Mesothelial cell of epicardium (in vitro differentiated cells): ENCODE measurements around the gene RAB32. TPM values are rescaled to one million over a fixed set of nuclear protein-coding genes. Genes with fewer than 3 reads are reported as not detected.

Source experiments
- DNase-seq, 2 experiments: peaks; one replicate each; pipeline ENCODE4 v3.0.0; 2021; ENCODE audit warnings: low spot score in 2 of 2; ENCODE audit not compliant: unreplicated experiment in 2 of 2
- H3K27ac Mint-ChIP-seq: 2 replicates; pipeline ENCODE4 v1.8.0; 2021; ENCODE audit warnings: mixed read lengths
- H3K27me3 Mint-ChIP-seq: 2 replicates; pipeline ENCODE4 v1.8.0; 2021; ENCODE audit warnings: low read depth, mixed read lengths
- H3K36me3 Mint-ChIP-seq: 2 replicates; pipeline ENCODE4 v1.8.0; 2021; ENCODE audit warnings: mixed read lengths
- H3K4me1 Mint-ChIP-seq: 2 replicates; pipeline ENCODE4 v1.8.0; 2021; ENCODE audit warnings: mixed read lengths
- H3K4me3 Mint-ChIP-seq: 2 replicates; pipeline ENCODE4 v1.8.0; 2021; ENCODE audit warnings: mild to moderate bottlenecking, moderate library complexity, mixed read lengths
- H3K9me3 Mint-ChIP-seq: 2 replicates; pipeline ENCODE4 v1.8.0; 2021; ENCODE audit warnings: mixed read lengths
- CTCF ChIP-seq: fragments of 200-600 bp; sonication (generic); IDR thresholded peaks from one replicate; pipeline ENCODE4 v1.5.0; 2021; ENCODE audit warnings: antibody characterized with exemption; ENCODE audit not compliant: unreplicated experiment
- total RNA-seq: library from RNA; stranded (reverse); gene quantifications from 3 replicates; pipeline ENCODE4 v1.2.1, GENCODE V29; 2021

RAB32 gene
- total RNA-seq, 1 donor from 2014 or later = 24.2 TPM

DNA sequence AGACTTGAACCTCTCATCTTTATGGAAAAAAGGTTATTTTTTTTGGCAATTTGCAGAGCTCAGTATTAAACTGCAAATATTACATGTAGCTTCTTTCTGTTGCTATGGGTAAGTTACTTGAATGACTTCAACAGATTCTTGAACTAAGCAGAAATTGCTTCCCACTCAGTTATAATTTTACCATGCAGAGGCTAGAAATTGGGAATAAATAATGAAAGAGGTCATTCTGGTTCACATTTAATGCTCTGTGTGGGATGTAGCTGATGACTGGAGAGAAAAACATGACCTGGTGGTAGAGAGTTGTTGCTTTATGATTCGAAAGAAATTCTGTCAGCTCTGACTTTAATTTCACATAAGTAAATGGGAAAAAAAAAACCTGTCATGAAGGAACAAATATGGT is 38.3 kb downstream of the RAB32 start:
- Mint-ChIP-seq H3K4me1 (peaks cover 2% of the 10 kb centered on the region), H3K4me3 (no peak overlapping the region), H3K27ac (no peak overlapping the region), H3K9me3 (no peaks in the 10 kb centered on the region), H3K36me3 (no peaks in the 10 kb centered on the region), H3K27me3 (peaks cover 2% of the 10 kb centered on the region)
- DNase-seq = no peak
- TF ChIP-seq CTCF = no peak

DNA sequence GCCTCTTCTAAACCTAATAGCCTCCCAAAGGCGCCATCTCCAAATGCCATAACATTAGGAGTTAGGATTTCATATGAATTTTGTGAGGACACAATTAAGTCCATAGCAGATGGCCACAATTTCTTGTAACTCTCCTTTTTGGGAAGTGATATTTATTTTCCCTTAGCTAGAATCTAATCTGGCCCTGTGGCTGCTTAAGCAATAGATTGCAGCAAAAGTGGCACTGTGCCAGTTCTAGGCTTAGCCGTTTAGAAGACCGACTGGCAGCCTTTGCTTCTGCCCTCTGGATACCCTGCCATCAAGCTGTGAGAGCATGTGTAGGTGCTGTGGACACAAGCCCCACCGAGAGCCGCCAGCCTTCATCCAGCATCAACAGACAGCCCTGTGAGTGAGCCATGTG is 39.2 kb downstream of the RAB32 start:
- H3K9me3 Mint-ChIP-seq = no peaks in the 10 kb centered on the region
- no peak for DNase-seq

GRCh38 chr6:146583966-146584365 is 40.3 kb downstream of the RAB32 start:
- no peak for DNase-seq
- peaks cover 2% of the 10 kb centered on the region for H3K4me1 Mint-ChIP-seq
- H3K9me3 Mint-ChIP-seq = no peaks in the 10 kb centered on the region
- H3K36me3 Mint-ChIP-seq = no peaks in the 10 kb centered on the region
- no peak for TF ChIP-seq CTCF
- no peak overlapping the region for H3K27ac Mint-ChIP-seq
- H3K4me3 Mint-ChIP-seq = no peak overlapping the region
- peaks cover 2% of the 10 kb centered on the region for H3K27me3 Mint-ChIP-seq

More for the DNA sequence above, 39.2 kb downstream of the RAB32 start:
- H3K27ac Mint-ChIP-seq = no peak overlapping the region
- H3K36me3 Mint-ChIP-seq = no peaks in the 10 kb centered on the region
- no peak for TF ChIP-seq CTCF
- peaks cover 2% of the 10 kb centered on the region for H3K27me3 Mint-ChIP-seq
- peaks cover 2% of the 10 kb centered on the region for H3K4me1 Mint-ChIP-seq
- no peak overlapping the region for H3K4me3 Mint-ChIP-seq

GRCh38 chr6:146587459-146587858 is 43.8 kb downstream of the RAB32 start:
- no peak for TF ChIP-seq CTCF
- H3K4me1 Mint-ChIP-seq = no peaks in the 10 kb centered on the region
- H3K4me3 Mint-ChIP-seq = no peak overlapping the region
- no peaks in the 10 kb centered on the region for H3K36me3 Mint-ChIP-seq
- DNase-seq = no peak
- no peaks in the 10 kb centered on the region for H3K9me3 Mint-ChIP-seq
- H3K27me3 Mint-ChIP-seq = peaks cover 2% of the 10 kb centered on the region
- H3K27ac Mint-ChIP-seq = no peak overlapping the region

GRCh38 chr6:146590492-146590891 is 46.9 kb downstream of the RAB32 start:
- Mint-ChIP-seq H3K4me3 (no peak overlapping the region), H3K27ac (no peak overlapping the region), H3K4me1 (no peaks in the 10 kb centered on the region), H3K27me3 (peaks cover 16% of the 10 kb centered on the region), H3K36me3 (no peaks in the 10 kb centered on the region), H3K9me3 (no peaks in the 10 kb centered on the region)
- TF ChIP-seq CTCF = no peak
- no peak for DNase-seq

DNA sequence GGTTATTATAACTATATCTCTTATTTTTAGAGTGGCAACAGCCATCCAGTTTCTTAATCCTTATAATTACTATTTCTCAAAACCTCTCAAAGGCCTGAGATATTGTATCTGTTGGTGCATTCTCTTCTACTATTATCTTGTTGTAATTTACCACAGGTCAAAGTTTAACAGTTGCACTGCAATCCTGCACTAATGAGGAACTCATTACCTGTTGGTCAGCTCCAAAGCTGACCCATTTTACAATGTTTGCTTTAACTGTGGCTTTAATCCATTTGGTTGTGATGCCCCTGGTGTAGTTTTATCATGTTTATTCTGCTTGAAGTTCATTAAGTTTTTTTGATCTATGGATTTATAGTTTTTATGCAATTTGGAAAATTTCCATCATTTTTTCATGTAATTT is 48.8 kb downstream of the RAB32 start:
- DNase-seq = no peak
- Mint-ChIP-seq H3K4me1 (peaks cover 4% of the 10 kb centered on the region), H3K27ac (no peak overlapping the region), H3K27me3 (peaks cover 16% of the 10 kb centered on the region), H3K4me3 (no peak overlapping the region), H3K36me3 (no peaks in the 10 kb centered on the region), H3K9me3 (no peaks in the 10 kb centered on the region)
- no peak for TF ChIP-seq CTCF
